SU-DHL-6 (cell line): ENCODE data around the gene PHACTR1.

Experiments used
- H2AFZ ChIP-seq: fragments of 200-600 bp; sonication (generic); 2 replicates; pipeline ENCODE4 v1.6.1; 2014; ENCODE audit warnings: low read depth, mild to moderate bottlenecking, moderate library complexity, mixed read lengths, antibody characterized with exemption, low read length; ENCODE audit not compliant: severe bottlenecking
- H3F3A ChIP-seq: fragments of 200-600 bp; shearing (Covaris generic); 2 replicates; pipeline ENCODE4 v1.6.0; 2016; ENCODE audit warnings: antibody characterized with exemption, mild to moderate bottlenecking; ENCODE audit not compliant: insufficient read depth
- H3K27ac ChIP-seq: fragments of 200-600 bp; sonication (generic); 2 replicates; pipeline ENCODE4 v1.5.1; 2016; ENCODE audit warnings: low read depth, mild to moderate bottlenecking, low read length, moderate library complexity, mixed read lengths
- H3K27me3 ChIP-seq: fragments of 200-600 bp; sonication (generic), shearing (Covaris generic); 2 replicates; pipeline ENCODE4 v1.6.0; 2014; ENCODE audit warnings: mild to moderate bottlenecking, low read length
- H3K36me3 ChIP-seq: fragments of 200-600 bp; sonication (generic); 2 replicates; pipeline ENCODE4 v1.6.1; 2014; ENCODE audit warnings: mild to moderate bottlenecking, low read length, mixed read lengths
- H3K4me2 ChIP-seq: fragments of 300-600, 200-600 bp; shearing (Covaris generic), sonication (generic); 2 replicates; pipeline ENCODE4 v1.6.0; 2014; ENCODE audit warnings: low read length, low read depth, mild to moderate bottlenecking; ENCODE audit not compliant: poor library complexity, severe bottlenecking
- H3K4me3 ChIP-seq: fragments of 200-600 bp; sonication (generic); 2 replicates; pipeline ENCODE4 v1.5.1; 2014; ENCODE audit warnings: antibody characterized with exemption, low read length, mild to moderate bottlenecking, mixed read lengths; ENCODE audit not compliant: insufficient read depth, poor library complexity, severe bottlenecking
- H3K79me2 ChIP-seq: fragments of 200-600 bp; sonication (generic); 2 replicates; pipeline ENCODE4 v1.6.1; 2014; ENCODE audit warnings: mild to moderate bottlenecking, low read length, moderate library complexity; ENCODE audit not compliant: insufficient read depth
- H3K9ac ChIP-seq: fragments of 200-600 bp; sonication (generic); 2 replicates; pipeline ENCODE4 v1.7.0; 2014; ENCODE audit warnings: mild to moderate bottlenecking, low read length
- H3K9me2 ChIP-seq: fragments of 200-600 bp; sonication (generic); replicated peaks from 2 replicates; pipeline ENCODE4 v1.6.1; 2014; ENCODE audit warnings: low read length; ENCODE audit not compliant: insufficient read depth
- H3K9me3 ChIP-seq: fragments of 200-600 bp; sonication (generic); 2 replicates; pipeline ENCODE4 v1.6.1; 2014; ENCODE audit warnings: low read length, mixed read lengths; ENCODE audit not compliant: insufficient read depth
- H4K20me1 ChIP-seq: fragments of 200-600 bp; sonication (generic); 2 replicates; pipeline ENCODE4 v1.6.1; 2014; ENCODE audit warnings: low read depth, mild to moderate bottlenecking, antibody characterized with exemption, low read length, moderate library complexity, mixed read lengths
- CTCF ChIP-seq: fragments of 200-600 bp; sonication (generic); IDR thresholded peaks from one replicate; pipeline ENCODE4 v1.5.1; 2017; ENCODE audit warnings: antibody characterized with exemption, mild to moderate bottlenecking, low read length, moderate library complexity; ENCODE audit not compliant: insufficient read depth, poor library complexity, severe bottlenecking
- EZH2phosphoT487 ChIP-seq: fragments of 200-600 bp; sonication (generic), shearing (Covaris generic); conservative IDR thresholded peaks from 2 replicates; pipeline ENCODE4 v1.6.1; 2018; ENCODE audit warnings: mild to moderate bottlenecking, antibody characterized with exemption, low read length, moderate library complexity, mixed read lengths

Gene PHACTR1

GRCh38 chr6:13260831-13261230 is 544.3 kb downstream of the PHACTR1 start:
- TF ChIP-seq EZH2phosphoT487 (no peak), CTCF (no peak)
- Histone ChIP-seq H3K4me2 (peak overlapping the region; percentile 62), H3K9ac (peak overlapping the region; percentile 37), H3K4me3 (peak overlapping the region; percentile 20), H3K79me2 (no peaks in the 10 kb centered on the region), H4K20me1 (no peaks in the 10 kb centered on the region), H3K36me3 (no peaks in the 10 kb centered on the region), H3K9me3 (peaks cover 7% of the 10 kb centered on the region; the same call in 1 of the 2 replicates), H3F3A (peaks cover 51% of the 10 kb centered on the region), H3K9me2 (no peaks in the 10 kb centered on the region), H3K27me3 (no peaks in the 10 kb centered on the region), H2AFZ (peak overlapping the region; percentile 2), H3K27ac (peak overlapping the region; percentile 90)

GRCh38 chr6:13261464-13261994 is 545.0 kb downstream of the PHACTR1 start:
- H3K27ac ChIP-seq = peak overlapping the region; percentile 90
- no peaks in the 10 kb centered on the region for H3K9me2 ChIP-seq
- H3K9me3 ChIP-seq = no peaks in the 10 kb centered on the region; the same call in 1 of the 2 replicates
- H4K20me1 ChIP-seq = no peaks in the 10 kb centered on the region
- peak overlapping the region; percentile 37 for H3K9ac ChIP-seq
- H3K4me3 ChIP-seq = peak overlapping the region; percentile 20
- H3K4me2 ChIP-seq = peak overlapping the region; percentile 62
- H3K36me3 ChIP-seq = no peaks in the 10 kb centered on the region
- H2AFZ ChIP-seq = peak overlapping the region; percentile 15
- no peaks in the 10 kb centered on the region for H3K27me3 ChIP-seq
- peaks cover 51% of the 10 kb centered on the region for H3F3A ChIP-seq
- TF ChIP-seq EZH2phosphoT487 (no peak), CTCF (no peak)
- H3K79me2 ChIP-seq = no peaks in the 10 kb centered on the region

- Histone ChIP-seq H3K9ac (peak overlapping the region; percentile 37), H3K4me2 (peak overlapping the region; percentile 62), H3K79me2 (no peaks in the 10 kb centered on the region), H4K20me1 (no peaks in the 10 kb centered on the region), H3K4me3 (peak overlapping the region; percentile 11), H3F3A (peaks cover 51% of the 10 kb centered on the region), H3K36me3 (no peaks in the 10 kb centered on the region), H3K9me3 (no peaks in the 10 kb centered on the region), H2AFZ (peak overlapping the region; percentile 61), H3K27ac (peak overlapping the region; percentile 90), H3K9me2 (no peaks in the 10 kb centered on the region), H3K27me3 (no peaks in the 10 kb centered on the region)
- no peak for TF ChIP-seq EZH2phosphoT487
These were observed 546.0 kb downstream of the PHACTR1 start for GRCh38 chr6:13262302-13263230.

- H3K79me2 ChIP-seq = no peaks in the 10 kb centered on the region
- TF ChIP-seq CTCF (no peak), EZH2phosphoT487 (no peak)
- H3K27me3 ChIP-seq = no peaks in the 10 kb centered on the region
- no peaks in the 10 kb centered on the region for H3K9me2 ChIP-seq
- peak overlapping the region; percentile 62 for H3K4me2 ChIP-seq
- H2AFZ ChIP-seq = no peak overlapping the region
- no peaks in the 10 kb centered on the region for H4K20me1 ChIP-seq
- peak overlapping the region; percentile 90; the same call in 1 of the 2 replicates for H3K27ac ChIP-seq
- H3K4me3 ChIP-seq = no peak overlapping the region
- 0 out of 2 replicates have a peak overlapping the region, but pooled peaks have one; percentile 37 for H3K9ac ChIP-seq
- no peaks in the 10 kb centered on the region for H3K9me3 ChIP-seq
- peaks cover 46% of the 10 kb centered on the region for H3F3A ChIP-seq
- H3K36me3 ChIP-seq = no peaks in the 10 kb centered on the region
These were observed 547.1 kb downstream of the PHACTR1 start for GRCh38 chr6:13263669-13264068.
